ENCODE measurements around the gene LRRC31.

LRRC31 gene

GRCh38 chr3:169907476-169907875, 37.7 kb upstream of the LRRC31 start (continued):
- no peak for TF ChIP-seq PATZ1 (CRISPR knock-in tag; IDR thresholded peaks at IDR 0.05; ENCODE audit: borderline replicate concordance)
- TF ChIP-seq ZNF565 (CRISPR knock-in tag; conservative IDR thresholded peaks at IDR 0.05; ENCODE audit: low read depth) = no peak

GRCh38 chr3:169905404-169905803, 35.7 kb upstream of the LRRC31 start:
- no peak for ATAC-seq
- TF ChIP-seq ISL1 (CRISPR knock-in tag; IDR thresholded peaks at IDR 0.05) = no peak
- no peak for TF ChIP-seq ZFP3 (CRISPR knock-in tag; IDR thresholded peaks at IDR 0.05)
- no peak for TF ChIP-seq ARNTL (CRISPR knock-in tag; IDR thresholded peaks at IDR 0.05; ENCODE audit: borderline replicate concordance, low read depth)
- TF ChIP-seq ESRRG (CRISPR knock-in tag; IDR thresholded peaks at IDR 0.05) = no peak
- no peak for TF ChIP-seq CREB5 (CRISPR knock-in tag; IDR thresholded peaks at IDR 0.05; ENCODE audit: low read depth)
- TF ChIP-seq ZFP30 (CRISPR knock-in tag; IDR thresholded peaks at IDR 0.05) = no peak
- TF ChIP-seq RARB (CRISPR knock-in tag; IDR thresholded peaks at IDR 0.05) = no peak
- TF ChIP-seq PPARA (CRISPR knock-in tag; IDR thresholded peaks at IDR 0.05; ENCODE audit: borderline replicate concordance) = no peak
- no peak for TF ChIP-seq TSHZ2 (CRISPR knock-in tag; IDR thresholded peaks at IDR 0.05)
- no peak for TF ChIP-seq GLIS3 (CRISPR knock-in tag; IDR thresholded peaks at IDR 0.05)
- TF ChIP-seq POU6F1 (CRISPR knock-in tag; IDR thresholded peaks at IDR 0.05; ENCODE audit: borderline replicate concordance, low read depth) = no peak
- no peak for TF ChIP-seq TOX (CRISPR knock-in tag; IDR thresholded peaks at IDR 0.05; ENCODE audit: borderline replicate concordance)
- no peak for TF ChIP-seq ZNF8 (CRISPR knock-in tag; IDR thresholded peaks at IDR 0.05)
- TF ChIP-seq OSR1 (CRISPR knock-in tag; IDR thresholded peaks at IDR 0.05) = no peak
- no peak for TF ChIP-seq BACH2 (CRISPR knock-in tag; IDR thresholded peaks at IDR 0.05; ENCODE audit: borderline replicate concordance)
- no peak for TF ChIP-seq ZNF70 (CRISPR knock-in tag; IDR thresholded peaks at IDR 0.05)
- no peak for TF ChIP-seq TCF4 (CRISPR knock-in tag; IDR thresholded peaks at IDR 0.05; ENCODE audit: borderline replicate concordance)
- TF ChIP-seq PATZ1 (CRISPR knock-in tag; IDR thresholded peaks at IDR 0.05; ENCODE audit: borderline replicate concordance) = no peak

GRCh38 chr3:169901453-169901852, 31.7 kb upstream of the LRRC31 start:
- ATAC-seq = no peak
- TF ChIP-seq CSDC2 (CRISPR knock-in tag; IDR thresholded peaks at IDR 0.05) (no peak), ARNTL (CRISPR knock-in tag; IDR thresholded peaks at IDR 0.05; ENCODE audit: borderline replicate concordance, low read depth) (no peak), GLIS3 (CRISPR knock-in tag; IDR thresholded peaks at IDR 0.05) (no peak), ZFP3 (CRISPR knock-in tag; IDR thresholded peaks at IDR 0.05) (no peak), TOX (CRISPR knock-in tag; IDR thresholded peaks at IDR 0.05; ENCODE audit: borderline replicate concordance) (no peak)
